ENCODE results near the gene ANXA6. TPM values are rescaled to one million over a fixed set of nuclear protein-coding genes. Genes with fewer than 3 reads are reported as not detected.

Gene ANXA6
- total RNA-seq, 1 donor: 353 TPM

DNA sequence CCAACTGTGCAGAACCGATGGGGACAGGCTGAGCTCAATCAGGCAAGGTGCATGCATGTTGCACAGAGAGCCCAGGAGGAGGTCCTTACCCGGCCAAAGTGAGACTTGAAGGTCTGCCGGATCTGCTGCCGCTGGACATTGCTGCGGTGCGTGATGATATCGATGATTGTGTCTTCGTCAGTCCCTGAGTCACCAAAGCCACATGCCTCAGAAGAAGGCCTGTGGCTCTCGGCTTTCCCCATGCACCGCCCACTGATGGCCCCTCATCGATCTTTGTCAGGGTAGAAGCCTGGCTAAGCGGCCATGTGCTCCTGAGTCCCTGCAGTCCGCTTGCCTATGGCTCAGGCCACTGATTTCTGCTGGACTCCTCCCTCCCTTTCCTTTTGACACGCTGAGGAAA lies 34.8 kb downstream of the ANXA6 start:
- no peak overlapping the region for H2AFZ ChIP-seq (ENCODE audit: low read length)
- peaks cover 45% of the 10 kb centered on the region for H4K20me1 ChIP-seq (ENCODE audit: insufficient read depth, low read length)
- no peak overlapping the region for H3K27ac ChIP-seq (ENCODE audit: low read depth, low read length)
- H3K4me3 ChIP-seq (ENCODE audit: insufficient read depth, low read length): no peak overlapping the region
- no peak overlapping the region for H3K4me2 ChIP-seq (ENCODE audit: insufficient read depth, low read length)
- no peaks in the 10 kb centered on the region for H3K27me3 ChIP-seq (ENCODE audit: insufficient read depth, low read length)
- peaks cover 3% of the 10 kb centered on the region for H3K79me2 ChIP-seq (ENCODE audit: insufficient read depth, low read length)
- DNase-seq (ENCODE audit: insufficient read length, low spot score, missing footprints): no peak
- peaks cover 87% of the 10 kb centered on the region for H3K36me3 ChIP-seq (ENCODE audit: insufficient read depth, low read length)
- TF ChIP-seq, protein P1, sequence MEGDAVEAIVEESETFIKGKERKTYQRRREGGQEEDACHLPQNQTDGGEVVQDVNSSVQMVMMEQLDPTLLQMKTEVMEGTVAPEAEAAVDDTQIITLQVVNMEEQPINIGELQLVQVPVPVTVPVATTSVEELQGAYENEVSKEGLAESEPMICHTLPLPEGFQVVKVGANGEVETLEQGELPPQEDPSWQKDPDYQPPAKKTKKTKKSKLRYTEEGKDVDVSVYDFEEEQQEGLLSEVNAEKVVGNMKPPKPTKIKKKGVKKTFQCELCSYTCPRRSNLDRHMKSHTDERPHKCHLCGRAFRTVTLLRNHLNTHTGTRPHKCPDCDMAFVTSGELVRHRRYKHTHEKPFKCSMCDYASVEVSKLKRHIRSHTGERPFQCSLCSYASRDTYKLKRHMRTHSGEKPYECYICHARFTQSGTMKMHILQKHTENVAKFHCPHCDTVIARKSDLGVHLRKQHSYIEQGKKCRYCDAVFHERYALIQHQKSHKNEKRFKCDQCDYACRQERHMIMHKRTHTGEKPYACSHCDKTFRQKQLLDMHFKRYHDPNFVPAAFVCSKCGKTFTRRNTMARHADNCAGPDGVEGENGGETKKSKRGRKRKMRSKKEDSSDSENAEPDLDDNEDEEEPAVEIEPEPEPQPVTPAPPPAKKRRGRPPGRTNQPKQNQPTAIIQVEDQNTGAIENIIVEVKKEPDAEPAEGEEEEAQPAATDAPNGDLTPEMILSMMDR (IDR thresholded peaks at IDR 0.05; ENCODE audit: extremely low read depth, low read depth, low read length): no peak
- no peaks in the 10 kb centered on the region for H3K9me3 ChIP-seq (ENCODE audit: low read depth, low read length)
- H3K4me1 ChIP-seq (ENCODE audit: insufficient read depth, low read length): peaks cover 5% of the 10 kb centered on the region

DNA sequence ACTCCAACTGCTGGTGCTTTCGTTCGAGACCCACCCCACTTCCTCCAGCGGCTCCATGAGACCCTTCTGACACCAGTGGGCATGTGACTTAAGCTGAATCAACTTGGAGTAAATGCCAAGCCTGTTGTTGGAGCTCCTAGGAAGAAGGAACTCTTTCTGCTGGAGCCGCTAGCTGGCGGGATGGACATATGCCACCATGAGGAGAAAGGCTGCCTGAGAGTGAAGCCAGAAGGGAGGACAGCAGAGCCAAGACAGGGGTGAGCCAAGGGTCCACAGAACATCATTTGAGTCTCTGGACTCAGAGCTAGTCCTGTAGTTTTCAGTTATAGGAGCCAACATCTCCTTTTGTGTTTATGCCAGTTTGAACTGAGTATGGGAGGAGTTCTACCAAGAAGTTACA lies 35.9 kb downstream of the ANXA6 start:
- no peak overlapping the region for H3K4me3 ChIP-seq (ENCODE audit: insufficient read depth, low read length)
- no peaks in the 10 kb centered on the region for H3K9me3 ChIP-seq (ENCODE audit: low read depth, low read length)
- no peaks in the 10 kb centered on the region for H3K27me3 ChIP-seq (ENCODE audit: insufficient read depth, low read length)
- peaks cover 5% of the 10 kb centered on the region for H3K4me1 ChIP-seq (ENCODE audit: insufficient read depth, low read length)
- no peak overlapping the region for H3K4me2 ChIP-seq (ENCODE audit: insufficient read depth, low read length)
- DNase-seq (ENCODE audit: insufficient read length, low spot score, missing footprints): no peak
- H2AFZ ChIP-seq (ENCODE audit: low read length): no peak overlapping the region
- H3K27ac ChIP-seq (ENCODE audit: low read depth, low read length): no peak overlapping the region
- TF ChIP-seq, protein P1 (IDR thresholded peaks at IDR 0.05; ENCODE audit: extremely low read depth, low read depth, low read length): no peak
- peaks cover 3% of the 10 kb centered on the region for H3K79me2 ChIP-seq (ENCODE audit: insufficient read depth, low read length)
- H4K20me1 ChIP-seq (ENCODE audit: insufficient read depth, low read length): peaks cover 43% of the 10 kb centered on the region
- H3K36me3 ChIP-seq (ENCODE audit: insufficient read depth, low read length): peaks cover 89% of the 10 kb centered on the region

DNA sequence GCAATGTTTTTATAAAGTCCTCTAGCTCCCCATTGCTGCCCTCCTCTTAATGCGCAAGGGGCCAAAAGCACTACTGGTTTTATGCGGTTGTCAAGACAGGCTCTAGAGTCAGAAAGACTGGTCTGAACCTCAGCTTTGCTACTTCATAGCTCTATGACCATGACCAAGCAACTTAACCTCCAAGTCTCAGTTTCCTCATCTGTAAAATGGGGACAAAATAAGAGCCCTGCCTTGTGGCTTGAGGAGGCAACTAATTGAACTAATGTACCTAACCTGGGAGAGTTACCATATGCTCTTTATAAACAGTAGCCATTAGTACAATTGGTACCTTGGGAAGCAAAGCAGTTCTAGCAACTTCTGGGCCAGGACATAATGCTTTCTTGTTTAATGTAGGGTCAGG lies 36.5 kb downstream of the ANXA6 start:
- Histone ChIP-seq H3K4me1 (ENCODE audit: insufficient read depth, low read length) (peaks cover 5% of the 10 kb centered on the region), H3K9me3 (ENCODE audit: low read depth, low read length) (no peaks in the 10 kb centered on the region), H3K27ac (ENCODE audit: low read depth, low read length) (no peak overlapping the region), H3K36me3 (ENCODE audit: insufficient read depth, low read length) (peaks cover 95% of the 10 kb centered on the region), H2AFZ (ENCODE audit: low read length) (no peak overlapping the region), H3K4me3 (ENCODE audit: insufficient read depth, low read length) (no peak overlapping the region), H3K79me2 (ENCODE audit: insufficient read depth, low read length) (peaks cover 3% of the 10 kb centered on the region), H4K20me1 (ENCODE audit: insufficient read depth, low read length) (peaks cover 42% of the 10 kb centered on the region), H3K27me3 (ENCODE audit: insufficient read depth, low read length) (no peaks in the 10 kb centered on the region), H3K4me2 (ENCODE audit: insufficient read depth, low read length) (no peak overlapping the region)
- TF ChIP-seq, protein P1 (IDR thresholded peaks at IDR 0.05; ENCODE audit: extremely low read depth, low read depth, low read length): no peak
- no peak for DNase-seq (ENCODE audit: insufficient read length, low spot score, missing footprints)

DNA sequence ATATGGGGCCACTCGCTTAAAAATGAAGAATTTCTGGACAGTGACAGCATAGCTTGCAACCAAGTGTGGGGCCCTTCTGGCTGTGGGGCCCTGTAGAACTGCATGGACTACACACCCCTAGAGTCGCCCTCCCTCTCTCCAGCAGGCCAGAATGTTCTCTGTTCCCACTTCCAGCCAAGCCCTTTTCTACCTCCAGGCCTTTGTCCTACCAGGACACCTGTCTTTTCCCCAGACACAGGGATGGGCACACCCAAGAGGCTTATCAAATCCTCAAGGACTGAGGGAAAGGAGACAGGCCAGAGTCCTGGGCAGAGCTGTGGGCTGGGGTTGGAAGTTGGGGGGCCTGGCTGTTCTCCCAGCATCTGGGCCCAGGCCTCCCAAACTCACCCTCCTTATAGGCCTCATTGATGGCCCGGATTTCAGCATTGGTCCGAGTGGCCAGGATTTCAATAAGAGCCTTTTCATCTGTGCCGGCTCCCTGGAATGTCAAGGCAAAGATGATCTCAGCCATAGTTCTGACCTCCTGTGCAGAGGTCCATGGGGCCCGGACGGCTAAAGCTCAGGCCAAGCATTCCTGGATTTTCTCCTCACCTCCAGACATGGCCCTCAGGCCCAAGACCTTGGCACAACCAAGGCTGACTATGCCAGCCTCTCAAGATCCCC lies 38.5 kb downstream of the ANXA6 start:
- no peak overlapping the region for H3K4me2 ChIP-seq (ENCODE audit: insufficient read depth, low read length)
- no peak overlapping the region for H3K27ac ChIP-seq (ENCODE audit: low read depth, low read length)
- peaks cover 85% of the 10 kb centered on the region for H3K36me3 ChIP-seq (ENCODE audit: insufficient read depth, low read length)
- H3K4me1 ChIP-seq (ENCODE audit: insufficient read depth, low read length): peaks cover 5% of the 10 kb centered on the region
- no peak overlapping the region for H2AFZ ChIP-seq (ENCODE audit: low read length)
- no peak overlapping the region for H3K4me3 ChIP-seq (ENCODE audit: insufficient read depth, low read length)
- no peaks in the 10 kb centered on the region for H3K79me2 ChIP-seq (ENCODE audit: insufficient read depth, low read length)
- no peak for DNase-seq (ENCODE audit: insufficient read length, low spot score, missing footprints)
- no peaks in the 10 kb centered on the region for H3K27me3 ChIP-seq (ENCODE audit: insufficient read depth, low read length)
- H3K9me3 ChIP-seq (ENCODE audit: low read depth, low read length): no peaks in the 10 kb centered on the region
- TF ChIP-seq, protein P1 (IDR thresholded peaks at IDR 0.05; ENCODE audit: extremely low read depth, low read depth, low read length): no peak
- peaks cover 36% of the 10 kb centered on the region for H4K20me1 ChIP-seq (ENCODE audit: insufficient read depth, low read length)
